ENCODE data around the gene C18orf32. TPM values are rescaled to one million over a fixed set of nuclear protein-coding genes. Genes with fewer than 3 reads are reported as not detected.
"Not testable (repeated sequence)": the region's sequence is repeated elsewhere in the genome, so short reads cannot be mapped to it uniquely, and the experiment has no call there.

Gene C18orf32
- total RNA-seq, 1 donor from 2014 or later = 31.6 TPM

- no peaks in the 10 kb centered on the region for H3K36me3 Mint-ChIP-seq
- H3K9me3 Mint-ChIP-seq = no peaks in the 10 kb centered on the region
- H3K27ac Mint-ChIP-seq = no peak overlapping the region
- TF ChIP-seq, protein P1, sequence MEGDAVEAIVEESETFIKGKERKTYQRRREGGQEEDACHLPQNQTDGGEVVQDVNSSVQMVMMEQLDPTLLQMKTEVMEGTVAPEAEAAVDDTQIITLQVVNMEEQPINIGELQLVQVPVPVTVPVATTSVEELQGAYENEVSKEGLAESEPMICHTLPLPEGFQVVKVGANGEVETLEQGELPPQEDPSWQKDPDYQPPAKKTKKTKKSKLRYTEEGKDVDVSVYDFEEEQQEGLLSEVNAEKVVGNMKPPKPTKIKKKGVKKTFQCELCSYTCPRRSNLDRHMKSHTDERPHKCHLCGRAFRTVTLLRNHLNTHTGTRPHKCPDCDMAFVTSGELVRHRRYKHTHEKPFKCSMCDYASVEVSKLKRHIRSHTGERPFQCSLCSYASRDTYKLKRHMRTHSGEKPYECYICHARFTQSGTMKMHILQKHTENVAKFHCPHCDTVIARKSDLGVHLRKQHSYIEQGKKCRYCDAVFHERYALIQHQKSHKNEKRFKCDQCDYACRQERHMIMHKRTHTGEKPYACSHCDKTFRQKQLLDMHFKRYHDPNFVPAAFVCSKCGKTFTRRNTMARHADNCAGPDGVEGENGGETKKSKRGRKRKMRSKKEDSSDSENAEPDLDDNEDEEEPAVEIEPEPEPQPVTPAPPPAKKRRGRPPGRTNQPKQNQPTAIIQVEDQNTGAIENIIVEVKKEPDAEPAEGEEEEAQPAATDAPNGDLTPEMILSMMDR (IDR thresholded peaks at IDR 0.05; ENCODE audit: unreplicated experiment) = no peak
- no peak overlapping the region for H3K4me3 Mint-ChIP-seq
- H3K4me1 Mint-ChIP-seq = peaks cover 7% of the 10 kb centered on the region
- no peak for DNase-seq (ENCODE audit: low spot score in 2 of 2, unreplicated experiment in 2 of 2)
- H3K27me3 Mint-ChIP-seq (ENCODE audit: low read depth) = no peaks in the 10 kb centered on the region
These were observed 38.9 kb upstream of the C18orf32 start for GRCh38 chr18:49525981-49526380.

- TF ChIP-seq, protein P1 (IDR thresholded peaks at IDR 0.05; ENCODE audit: unreplicated experiment) = no peak
- H3K36me3 Mint-ChIP-seq = no peaks in the 10 kb centered on the region
- H3K4me1 Mint-ChIP-seq = peaks cover 9% of the 10 kb centered on the region
- H3K9me3 Mint-ChIP-seq = no peaks in the 10 kb centered on the region
- no peak overlapping the region for H3K27ac Mint-ChIP-seq
- no peaks in the 10 kb centered on the region for H3K27me3 Mint-ChIP-seq (ENCODE audit: low read depth)
- no peak for DNase-seq (ENCODE audit: low spot score in 2 of 2, unreplicated experiment in 2 of 2)
- H3K4me3 Mint-ChIP-seq = no peak overlapping the region
These were observed 37.9 kb upstream of the C18orf32 start for GRCh38 chr18:49524951-49525350.

DNA sequence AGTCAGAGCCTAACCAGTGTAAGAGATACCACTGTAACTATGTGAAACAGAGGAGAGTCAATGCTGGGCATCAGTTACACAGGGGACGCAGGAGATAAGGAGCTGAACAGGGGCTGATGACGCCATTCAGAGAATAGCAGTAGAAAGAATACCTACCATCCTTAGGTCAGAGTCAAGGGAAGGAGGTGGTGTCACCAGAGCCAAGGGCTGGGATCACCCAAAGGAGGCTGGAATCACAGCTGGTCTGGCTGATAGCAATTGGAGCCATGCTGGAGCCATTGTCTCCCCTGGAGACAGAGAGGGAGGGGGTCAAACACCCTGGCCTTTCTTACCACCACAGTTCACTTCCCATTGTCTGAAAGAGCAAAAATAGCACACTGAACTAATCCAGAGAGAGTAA, 37.3 kb upstream of the C18orf32 start:
- Mint-ChIP-seq H3K36me3 (no peaks in the 10 kb centered on the region), H3K27ac (no peak overlapping the region), H3K9me3 (no peaks in the 10 kb centered on the region), H3K4me3 (no peak overlapping the region), H3K4me1 (peaks cover 9% of the 10 kb centered on the region), H3K27me3 (ENCODE audit: low read depth) (no peaks in the 10 kb centered on the region)
- no peak for DNase-seq (ENCODE audit: low spot score in 2 of 2, unreplicated experiment in 2 of 2)
- TF ChIP-seq, protein P1 (IDR thresholded peaks at IDR 0.05; ENCODE audit: unreplicated experiment) = no peak

- H3K27ac Mint-ChIP-seq; H3K27me3 Mint-ChIP-seq (ENCODE audit: low read depth); H3K4me1 Mint-ChIP-seq; H3K4me3 Mint-ChIP-seq; H3K9me3 Mint-ChIP-seq; H3K36me3 Mint-ChIP-seq; DNase-seq (ENCODE audit: low spot score in 2 of 2, unreplicated experiment in 2 of 2): not testable (repeated sequence)
These were observed 36.6 kb upstream of the C18orf32 start for GRCh38 chr18:49523580-49524093.

- H3K27me3 Mint-ChIP-seq (ENCODE audit: low read depth) = no peaks in the 10 kb centered on the region
- H3K4me3 Mint-ChIP-seq = no peak overlapping the region
- H3K9me3 Mint-ChIP-seq = no peaks in the 10 kb centered on the region
- no peak for DNase-seq (ENCODE audit: low spot score in 2 of 2, unreplicated experiment in 2 of 2)
- TF ChIP-seq, protein P1 (IDR thresholded peaks at IDR 0.05; ENCODE audit: unreplicated experiment) = no peak
- H3K4me1 Mint-ChIP-seq = peaks cover 3% of the 10 kb centered on the region
- no peaks in the 10 kb centered on the region for H3K36me3 Mint-ChIP-seq
- H3K27ac Mint-ChIP-seq = no peak overlapping the region
These were observed 34.3 kb upstream of the C18orf32 start for GRCh38 chr18:49521216-49521835.

- no peak for DNase-seq (ENCODE audit: low spot score in 2 of 2, unreplicated experiment in 2 of 2)
- no peaks in the 10 kb centered on the region for H3K9me3 Mint-ChIP-seq
- H3K27ac Mint-ChIP-seq = no peak overlapping the region
- TF ChIP-seq, protein P1 (IDR thresholded peaks at IDR 0.05; ENCODE audit: unreplicated experiment) = no peak
- H3K27me3 Mint-ChIP-seq (ENCODE audit: low read depth) = no peaks in the 10 kb centered on the region
- no peak overlapping the region for H3K4me3 Mint-ChIP-seq
- peaks cover 3% of the 10 kb centered on the region for H3K4me1 Mint-ChIP-seq
- no peaks in the 10 kb centered on the region for H3K36me3 Mint-ChIP-seq
These were observed 33.7 kb upstream of the C18orf32 start for GRCh38 chr18:49520661-49521145.
